ENCODE data around the gene ALDH4A1. TPM values are rescaled to one million over a fixed set of nuclear protein-coding genes. Genes with fewer than 3 reads are reported as not detected.

Gene ALDH4A1
- total RNA-seq, 1 donor from 2014 or later, result 16.6 TPM

DNA sequence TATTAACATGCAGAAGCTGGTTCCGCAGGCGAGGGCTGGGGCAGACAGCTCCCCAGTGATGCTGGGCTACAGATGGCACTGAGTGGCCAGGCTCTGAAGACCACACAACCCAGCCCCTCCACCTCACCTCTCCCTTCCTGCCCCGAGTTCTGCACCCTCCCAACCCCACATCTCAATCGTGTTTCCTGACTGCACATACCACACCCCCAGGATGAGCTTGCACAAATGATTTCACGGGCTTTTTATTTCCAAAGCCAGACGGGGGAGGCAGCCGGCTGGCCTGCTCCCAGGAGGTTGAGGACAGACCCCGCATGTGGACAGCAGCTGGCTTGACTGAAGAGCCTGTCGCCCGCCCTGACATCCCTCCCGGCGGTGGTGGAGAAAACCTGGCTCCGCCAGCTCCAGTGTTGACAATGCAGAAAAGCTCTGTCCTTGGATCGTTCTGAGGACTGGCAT is 21.4 kb upstream of the ALDH4A1 start:
- Histone ChIP-seq H3K4me3 (peak overlapping the region in 1 of 2 donors; percentile 54), H3K9me3 (no peaks in the 10 kb centered on the region), H3K27ac (peak overlapping the region; percentile 95 to 97), H3K4me1 (peaks cover 43 to 63% of the 10 kb centered on the region in 2 donors), H3K27me3 (no peaks in the 10 kb centered on the region), H3K36me3 (peaks cover 14 to 21% of the 10 kb centered on the region in 2 donors)
- intact Hi-C loops (cut with DNase I), result loop anchor here (2.0 to 10.0 kb wide), 3 partner anchors 87 to 391 kb away; partner anchors contain the start of genes AKR7A2 and SLC66A1
- no peak for DNase-seq (ENCODE audit: low spot score in 2 of 2)
- TF ChIP-seq, protein P1, sequence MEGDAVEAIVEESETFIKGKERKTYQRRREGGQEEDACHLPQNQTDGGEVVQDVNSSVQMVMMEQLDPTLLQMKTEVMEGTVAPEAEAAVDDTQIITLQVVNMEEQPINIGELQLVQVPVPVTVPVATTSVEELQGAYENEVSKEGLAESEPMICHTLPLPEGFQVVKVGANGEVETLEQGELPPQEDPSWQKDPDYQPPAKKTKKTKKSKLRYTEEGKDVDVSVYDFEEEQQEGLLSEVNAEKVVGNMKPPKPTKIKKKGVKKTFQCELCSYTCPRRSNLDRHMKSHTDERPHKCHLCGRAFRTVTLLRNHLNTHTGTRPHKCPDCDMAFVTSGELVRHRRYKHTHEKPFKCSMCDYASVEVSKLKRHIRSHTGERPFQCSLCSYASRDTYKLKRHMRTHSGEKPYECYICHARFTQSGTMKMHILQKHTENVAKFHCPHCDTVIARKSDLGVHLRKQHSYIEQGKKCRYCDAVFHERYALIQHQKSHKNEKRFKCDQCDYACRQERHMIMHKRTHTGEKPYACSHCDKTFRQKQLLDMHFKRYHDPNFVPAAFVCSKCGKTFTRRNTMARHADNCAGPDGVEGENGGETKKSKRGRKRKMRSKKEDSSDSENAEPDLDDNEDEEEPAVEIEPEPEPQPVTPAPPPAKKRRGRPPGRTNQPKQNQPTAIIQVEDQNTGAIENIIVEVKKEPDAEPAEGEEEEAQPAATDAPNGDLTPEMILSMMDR (IDR thresholded peaks at IDR 0.05), result no peak

DNA sequence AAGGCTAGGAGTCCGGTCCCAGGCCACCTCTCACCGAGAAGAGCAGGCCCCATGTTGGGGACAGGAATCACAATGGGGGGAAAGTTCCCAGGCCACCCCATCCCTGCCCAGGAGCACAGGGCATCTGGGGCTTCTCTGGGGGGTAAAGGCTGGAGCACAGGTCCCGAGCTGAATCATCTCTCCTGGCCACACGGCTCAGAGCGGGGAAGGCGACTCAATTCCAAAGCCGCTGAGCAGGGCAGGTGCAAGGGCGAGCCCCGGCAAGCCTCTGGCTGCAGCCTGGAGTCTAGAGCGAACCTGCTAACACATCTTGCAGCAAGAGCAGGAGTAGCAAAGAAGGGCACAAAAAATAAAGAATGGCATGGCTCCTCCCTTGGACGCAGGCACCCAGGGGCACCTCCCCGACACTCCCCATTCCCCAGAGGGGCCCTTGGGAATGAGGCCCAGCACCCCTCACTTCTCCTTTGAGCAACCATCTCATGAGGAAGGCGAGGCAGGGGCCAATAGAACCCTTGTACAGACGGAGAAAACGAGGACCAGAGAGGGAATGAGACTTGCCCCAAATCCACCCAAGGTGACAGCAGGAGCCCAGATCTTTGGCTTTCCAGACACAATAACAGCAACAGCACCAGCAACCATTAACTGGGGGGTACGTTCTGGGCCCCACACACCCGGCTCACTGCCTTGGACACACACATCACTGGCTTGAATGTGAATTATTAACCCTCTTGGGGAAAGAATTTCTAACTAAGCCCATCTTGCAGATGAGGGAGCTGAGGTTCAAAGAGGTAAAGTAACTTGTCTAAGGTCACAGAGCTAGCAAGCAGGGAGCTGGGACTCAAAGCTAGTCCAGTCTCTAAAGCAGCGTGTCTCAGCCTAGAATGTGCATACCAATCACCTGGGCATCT is 20.7 kb upstream of the ALDH4A1 start:
- Histone ChIP-seq H3K27me3 (no peaks in the 10 kb centered on the region), H3K4me3 (peak overlapping the region; percentile 31 to 54), H3K36me3 (peaks cover 16 to 27% of the 10 kb centered on the region in 2 donors), H3K27ac (peak overlapping the region; percentile 95 to 97), H3K4me1 (peaks cover 43 to 56% of the 10 kb centered on the region in 2 donors), H3K9me3 (no peaks in the 10 kb centered on the region)
- no peak for DNase-seq (ENCODE audit: low spot score in 2 of 2)
- intact Hi-C loops (cut with DNase I), result loop anchor here (1.0 to 10.0 kb wide), 5 partner anchors 27 to 392 kb away; partner anchors contain the start of genes AKR7A2, IFFO2 and SLC66A1
- TF ChIP-seq, protein P1 (IDR thresholded peaks at IDR 0.05), result no peak

- peak; percentile 70 to 96 for DNase-seq (ENCODE audit: low spot score in 2 of 2)
- H3K27me3 ChIP-seq, result no peaks in the 10 kb centered on the region
- peak overlapping the region; percentile 95 to 97 for H3K27ac ChIP-seq
- H3K9me3 ChIP-seq, result no peaks in the 10 kb centered on the region
- TF ChIP-seq, protein P1 (IDR thresholded peaks at IDR 0.05), result peak in 2 of 3 experiments; percentile 13 to 38
- intact Hi-C loops (cut with DNase I), result loop anchor here (1.0 to 10.0 kb wide), 5 partner anchors 28 to 392 kb away; partner anchors contain the start of genes AKR7A2, IFFO2 and SLC66A1
- H3K36me3 ChIP-seq, result peaks cover 24 to 34% of the 10 kb centered on the region in 2 donors
- H3K4me3 ChIP-seq, result peak overlapping the region; percentile 31 to 54
- H3K4me1 ChIP-seq, result peaks cover 42 to 48% of the 10 kb centered on the region in 2 donors
Measured at GRCh38 chr1:18922319-18922726, 20.0 kb upstream of the ALDH4A1 start.

GRCh38 chr1:18921516-18922251 is 19.3 kb upstream of the ALDH4A1 start:
- Histone ChIP-seq H3K4me3 (peak overlapping the region; percentile 26 to 43), H3K27me3 (no peaks in the 10 kb centered on the region), H3K36me3 (peaks cover 30 to 38% of the 10 kb centered on the region in 2 donors), H3K9me3 (no peaks in the 10 kb centered on the region), H3K4me1 (peaks cover 36 to 42% of the 10 kb centered on the region in 2 donors), H3K27ac (peak overlapping the region; percentile 95 to 97)
- TF ChIP-seq, protein P1 (IDR thresholded peaks at IDR 0.05), result peak in 2 of 3 experiments; percentile 2 to 41
- no peak for DNase-seq (ENCODE audit: low spot score in 2 of 2)
- intact Hi-C loops (cut with DNase I), result loop anchor here (1.0 to 10.0 kb wide), 5 partner anchors 29 to 393 kb away; partner anchors contain the start of genes AKR7A2, IFFO2 and SLC66A1

- peak overlapping the region; percentile 95 to 97 for H3K27ac ChIP-seq
- H3K4me3 ChIP-seq, result no peak overlapping the region
- DNase-seq (ENCODE audit: low spot score in 2 of 2), result no peak
- peaks cover 38 to 44% of the 10 kb centered on the region in 2 donors for H3K36me3 ChIP-seq
- H3K4me1 ChIP-seq, result peaks cover 32 to 36% of the 10 kb centered on the region in 2 donors
- TF ChIP-seq, protein P1 (IDR thresholded peaks at IDR 0.05), result no peak
- no peaks in the 10 kb centered on the region for H3K9me3 ChIP-seq
- H3K27me3 ChIP-seq, result no peaks in the 10 kb centered on the region
- intact Hi-C loops (cut with DNase I), result loop anchor here (5.0 to 10.0 kb wide), 2 partner anchors 156 to 394 kb away; partner anchors contain the start of genes AKR7A2 and SLC66A1
Measured at GRCh38 chr1:18920931-18921330, 18.6 kb upstream of the ALDH4A1 start.

All from ascending aorta (tissue), 2 donors.